ENCODE measurements around the gene DLGAP1. TPM values are rescaled to one million over a fixed set of nuclear protein-coding genes. Genes with fewer than 3 reads are reported as not detected.
"Not testable (repeated sequence)": the region's sequence is repeated elsewhere in the genome, so short reads cannot be mapped to it uniquely, and the experiment has no call there.

DLGAP1 gene
- total and polyA plus RNA-seq, 2 of the 13 experiments (the other 11 are each of a cell fraction or from before 2014, with no cell fraction given) = 0.01 TPM; not detected in 1

DNA sequence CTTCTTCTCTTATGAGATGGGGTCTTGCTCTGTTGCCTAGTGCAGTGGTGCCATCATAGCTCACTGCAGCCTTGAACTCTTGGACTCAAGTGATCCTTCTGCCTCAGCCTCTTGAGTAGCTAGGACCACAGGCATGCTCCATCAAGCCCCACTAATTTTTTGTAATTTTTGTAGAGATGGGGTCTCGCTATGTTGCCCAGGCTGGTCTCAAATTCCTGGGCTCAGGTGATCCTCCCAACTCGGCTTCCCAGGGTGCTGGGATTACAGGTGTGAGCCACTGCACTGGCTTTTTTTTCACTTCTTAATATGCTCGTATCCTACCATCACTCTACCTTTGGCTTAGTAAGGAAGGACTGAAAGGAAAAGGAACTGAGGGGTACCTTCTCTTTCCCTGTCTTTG is 983.0 kb downstream of the DLGAP1 start:
- CTCF ChIA-PET (ENCODE audit: low intra/inter-chr PET ratio, low total read pairs); POLR2A ChIA-PET; DNase-seq (ENCODE audit: low spot score); H3K4me2 ChIP-seq (ENCODE audit: low read depth, low read length); H3K9ac ChIP-seq (ENCODE audit: insufficient read depth, low read depth, low read length); H3K27me3 ChIP-seq (ENCODE audit: control insufficient read depth in 1 of 2, insufficient read depth in 2 of 2, low read length in 2 of 2); H3K4me3 ChIP-seq (replicated peaks in 1 of 3; ENCODE audit: insufficient read depth in 1 of 3, low read depth in 2 of 3, low read length in 3 of 3); H3K79me2 ChIP-seq (ENCODE audit: insufficient read depth, low read length); FAIRE-seq; ATAC-seq; intact Hi-C loops (cut with micrococcal nuclease; ENCODE audit: unreplicated experiment); H3K9me3 ChIP-seq (ENCODE audit: low read length); H3K27ac ChIP-seq (ENCODE audit: extremely low read length, insufficient read depth, low read length); H2AFZ ChIP-seq (ENCODE audit: low read length); BruUV-seq (replicated peaks); H3K36me3 ChIP-seq (replicated peaks in 1 of 2; ENCODE audit: control insufficient read depth in 1 of 2, insufficient read depth in 2 of 2, low read length in 2 of 2); H4K20me1 ChIP-seq (ENCODE audit: insufficient read depth, low read length): not testable (repeated sequence)
- peak; percentile 69; the same call in 1 of the 2 replicates for TF ChIP-seq ZNF121 (CRISPR knock-in tag; IDR thresholded peaks at IDR 0.05)
- in situ Hi-C loops (cut with HindIII; ENCODE audit: extremely low pct_ligation_motif_present, low pct_unique_long_range_greater_than_20kb) = loop anchor here (25.0 kb wide), 1 partner anchor 410 kb away; no protein-coding TSS in a partner anchor
- 43% methylated on average over 3 of the region's 3 CpGs for WGBS (ENCODE audit: low lambda C conversion rate)
- H3K4me1 ChIP-seq (ENCODE audit: insufficient read depth, low read length) = peaks cover 17% of the 10 kb centered on the region

- CTCF ChIA-PET (ENCODE audit: low intra/inter-chr PET ratio, low total read pairs) = no interaction called here
- TF ChIP-seq ZFP36L2 (CRISPR knock-in tag; IDR thresholded peaks at IDR 0.05) (no peak), ZFP90 (CRISPR knock-in tag; IDR thresholded peaks at IDR 0.05; ENCODE audit: borderline replicate concordance) (no peak), NKX3-1 (CRISPR knock-in tag; IDR thresholded peaks at IDR 0.05) (no peak), ZNF619 (CRISPR knock-in tag; IDR thresholded peaks at IDR 0.05) (no peak), ZNF280B (CRISPR knock-in tag; IDR thresholded peaks at IDR 0.05; ENCODE audit: borderline replicate concordance) (no peak), ZNF503 (CRISPR knock-in tag; IDR thresholded peaks at IDR 0.05) (no peak), TFDP2 (CRISPR knock-in tag; IDR thresholded peaks at IDR 0.05) (no peak), RBAK (CRISPR knock-in tag; IDR thresholded peaks at IDR 0.05) (no peak)
- TF ChIP-seq, protein P1, sequence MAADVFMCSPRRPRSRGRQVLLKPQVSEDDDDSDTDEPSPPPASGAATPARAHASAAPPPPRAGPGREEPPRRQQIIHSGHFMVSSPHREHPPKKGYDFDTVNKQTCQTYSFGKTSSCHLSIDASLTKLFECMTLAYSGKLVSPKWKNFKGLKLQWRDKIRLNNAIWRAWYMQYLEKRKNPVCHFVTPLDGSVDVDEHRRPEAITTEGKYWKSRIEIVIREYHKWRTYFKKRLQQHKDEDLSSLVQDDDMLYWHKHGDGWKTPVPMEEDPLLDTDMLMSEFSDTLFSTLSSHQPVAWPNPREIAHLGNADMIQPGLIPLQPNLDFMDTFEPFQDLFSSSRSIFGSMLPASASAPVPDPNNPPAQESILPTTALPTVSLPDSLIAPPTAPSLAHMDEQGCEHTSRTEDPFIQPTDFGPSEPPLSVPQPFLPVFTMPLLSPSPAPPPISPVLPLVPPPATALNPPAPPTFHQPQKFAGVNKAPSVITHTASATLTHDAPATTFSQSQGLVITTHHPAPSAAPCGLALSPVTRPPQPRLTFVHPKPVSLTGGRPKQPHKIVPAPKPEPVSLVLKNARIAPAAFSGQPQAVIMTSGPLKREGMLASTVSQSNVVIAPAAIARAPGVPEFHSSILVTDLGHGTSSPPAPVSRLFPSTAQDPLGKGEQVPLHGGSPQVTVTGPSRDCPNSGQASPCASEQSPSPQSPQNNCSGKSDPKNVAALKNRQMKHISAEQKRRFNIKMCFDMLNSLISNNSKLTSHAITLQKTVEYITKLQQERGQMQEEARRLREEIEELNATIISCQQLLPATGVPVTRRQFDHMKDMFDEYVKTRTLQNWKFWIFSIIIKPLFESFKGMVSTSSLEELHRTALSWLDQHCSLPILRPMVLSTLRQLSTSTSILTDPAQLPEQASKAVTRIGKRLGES (CRISPR knock-in tag; IDR thresholded peaks at IDR 0.05; ENCODE audit: borderline replicate concordance) = no peak
Measured at GRCh38 chr18:3471141-3471648, 983.9 kb downstream of the DLGAP1 start.

More at GRCh38 chr18:3471141-3471648, 983.9 kb downstream of the DLGAP1 start:
- no TSS peak for BruUV-seq (replicated peaks)
- H2AFZ ChIP-seq (ENCODE audit: low read length) = no peak overlapping the region
- H3K4me1 ChIP-seq (ENCODE audit: insufficient read depth, low read length) = peaks cover 24% of the 10 kb centered on the region
- intact Hi-C loops (cut with micrococcal nuclease; ENCODE audit: unreplicated experiment) = no loop called here
- H3K27ac ChIP-seq (ENCODE audit: extremely low read length, insufficient read depth, low read length) = no peak overlapping the region
- DNase-seq (ENCODE audit: low spot score) (no peak), FAIRE-seq (no peak), ATAC-seq (peak; percentile 53; the same call in 1 of the 3 replicates)
- no peaks in the 10 kb centered on the region for H4K20me1 ChIP-seq (ENCODE audit: insufficient read depth, low read length)
- POLR2A ChIA-PET = no interaction called here
- no peaks in the 10 kb centered on the region for H3K9me3 ChIP-seq (ENCODE audit: low read length)
- no peaks in the 10 kb centered on the region for H3K27me3 ChIP-seq (ENCODE audit: control insufficient read depth in 1 of 2, insufficient read depth in 2 of 2, low read length in 2 of 2)
- WGBS (ENCODE audit: low lambda C conversion rate) = 61% methylated on average over 3 of the region's 3 CpGs
- H3K79me2 ChIP-seq (ENCODE audit: insufficient read depth, low read length) = no peaks in the 10 kb centered on the region
- H3K9ac ChIP-seq (ENCODE audit: insufficient read depth, low read depth, low read length) = no peak overlapping the region
- H3K36me3 ChIP-seq (replicated peaks in 1 of 2; ENCODE audit: control insufficient read depth in 1 of 2, insufficient read depth in 2 of 2, low read length in 2 of 2) = no peaks in the 10 kb centered on the region
- no peak overlapping the region for H3K4me2 ChIP-seq (ENCODE audit: low read depth, low read length)
- no peak overlapping the region for H3K4me3 ChIP-seq (replicated peaks in 1 of 3; ENCODE audit: insufficient read depth in 1 of 3, low read depth in 2 of 3, low read length in 3 of 3)
- in situ Hi-C loops (cut with HindIII; ENCODE audit: extremely low pct_ligation_motif_present, low pct_unique_long_range_greater_than_20kb) = loop anchor here (25.0 kb wide), 1 partner anchor 409 kb away; no protein-coding TSS in a partner anchor

Data from HepG2 (cell line).